ENCODE measurements around the gene DPYSL3.

The DPYSL3 gene

DNA sequence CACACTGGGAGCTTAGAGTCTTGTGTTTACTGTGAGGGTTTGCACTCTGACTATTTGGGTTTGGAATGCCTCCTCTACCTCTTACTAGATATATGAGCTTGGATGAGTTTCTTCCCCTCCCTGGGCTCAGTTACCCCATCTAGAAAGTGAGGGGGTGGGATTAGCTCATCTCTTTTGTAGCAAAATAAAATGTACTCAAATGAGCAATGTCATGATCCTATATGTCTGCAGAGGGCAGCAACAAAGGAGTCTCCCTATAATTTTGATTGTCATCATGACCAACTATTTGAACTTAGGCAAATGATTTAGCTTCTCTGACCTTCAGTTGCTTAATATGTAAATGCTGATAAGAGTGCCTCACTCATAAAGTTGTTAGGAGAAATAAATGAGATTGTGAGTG is 109.0 kb downstream of the DPYSL3 start:
- H3K4me3 Mint-ChIP-seq: no peak overlapping the region
- H3K4me1 Mint-ChIP-seq: no peaks in the 10 kb centered on the region
- CTCF ChIA-PET: no interaction called here
- no peaks in the 10 kb centered on the region for H3K9me3 Mint-ChIP-seq
- H3K27ac Mint-ChIP-seq: no peak overlapping the region
- H3K27me3 Mint-ChIP-seq: no peaks in the 10 kb centered on the region
- no peaks in the 10 kb centered on the region for H3K36me3 Mint-ChIP-seq
- DNase-seq: no peak

DNA sequence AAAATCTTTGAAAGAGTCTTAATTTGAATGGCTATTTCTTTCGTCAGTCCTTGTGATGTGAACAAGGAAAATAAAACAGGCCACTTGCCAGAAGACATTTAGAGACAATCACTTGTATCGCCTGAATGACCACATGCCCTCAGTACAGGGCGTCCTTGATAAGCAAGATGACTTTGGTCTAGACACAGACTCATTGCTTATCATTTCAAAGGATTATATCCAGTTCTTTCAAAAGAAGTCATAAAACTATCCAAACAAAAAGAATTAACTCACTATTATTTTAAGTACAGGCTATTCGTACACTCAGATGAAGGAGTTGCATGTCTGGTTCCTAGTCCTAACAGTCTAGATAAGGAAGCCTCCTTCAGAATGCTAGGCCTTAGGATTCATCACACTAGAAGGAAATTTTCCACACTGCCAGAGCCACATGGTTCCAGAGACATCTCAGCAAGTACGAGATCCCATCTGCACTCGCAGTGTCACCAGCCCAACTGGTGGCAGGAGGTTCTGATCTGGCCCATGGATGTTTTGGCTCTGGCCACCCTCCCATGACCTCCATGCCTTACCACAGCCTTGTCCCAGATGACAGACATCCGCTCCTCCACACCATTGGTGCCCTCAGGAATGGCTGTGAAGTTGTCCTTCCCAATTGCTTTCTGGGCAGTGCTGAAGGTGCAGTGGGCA is 109.6 kb downstream of the DPYSL3 start:
- Mint-ChIP-seq H3K4me1 (no peaks in the 10 kb centered on the region), H3K27me3 (no peaks in the 10 kb centered on the region), H3K27ac (no peak overlapping the region), H3K9me3 (no peaks in the 10 kb centered on the region), H3K36me3 (no peaks in the 10 kb centered on the region), H3K4me3 (no peak overlapping the region)
- CTCF ChIA-PET: no interaction called here
- DNase-seq: no peak

- Mint-ChIP-seq H3K4me1 (no peaks in the 10 kb centered on the region), H3K9me3 (no peaks in the 10 kb centered on the region), H3K36me3 (no peaks in the 10 kb centered on the region), H3K27ac (no peak overlapping the region), H3K27me3 (no peaks in the 10 kb centered on the region), H3K4me3 (no peak overlapping the region)
- CTCF ChIA-PET: no interaction called here
- no peak for DNase-seq
These were observed 111.0 kb downstream of the DPYSL3 start for GRCh38 chr5:147398860-147399259.

- Mint-ChIP-seq H3K27me3 (no peaks in the 10 kb centered on the region), H3K27ac (no peak overlapping the region), H3K4me3 (no peak overlapping the region), H3K9me3 (no peaks in the 10 kb centered on the region), H3K36me3 (no peaks in the 10 kb centered on the region), H3K4me1 (no peaks in the 10 kb centered on the region)
- no peak for DNase-seq
- CTCF ChIA-PET: no interaction called here
These were observed 112.3 kb downstream of the DPYSL3 start for GRCh38 chr5:147397616-147398015.

- CTCF ChIA-PET: no interaction called here
- Mint-ChIP-seq H3K4me3 (no peak overlapping the region), H3K27me3 (no peaks in the 10 kb centered on the region), H3K4me1 (no peaks in the 10 kb centered on the region), H3K36me3 (no peaks in the 10 kb centered on the region), H3K9me3 (no peaks in the 10 kb centered on the region), H3K27ac (no peak overlapping the region)
- DNase-seq: no peak
These were observed 113.6 kb downstream of the DPYSL3 start for GRCh38 chr5:147396070-147396823.

- H3K4me1 Mint-ChIP-seq: no peaks in the 10 kb centered on the region
- no peaks in the 10 kb centered on the region for H3K27me3 Mint-ChIP-seq
- H3K27ac Mint-ChIP-seq: no peak overlapping the region
- H3K4me3 Mint-ChIP-seq: no peak overlapping the region
- CTCF ChIA-PET: no interaction called here
- no peaks in the 10 kb centered on the region for H3K36me3 Mint-ChIP-seq
- DNase-seq: no peak
- H3K9me3 Mint-ChIP-seq: no peaks in the 10 kb centered on the region
These were observed 115.8 kb downstream of the DPYSL3 start for GRCh38 chr5:147393874-147394672.

DNA sequence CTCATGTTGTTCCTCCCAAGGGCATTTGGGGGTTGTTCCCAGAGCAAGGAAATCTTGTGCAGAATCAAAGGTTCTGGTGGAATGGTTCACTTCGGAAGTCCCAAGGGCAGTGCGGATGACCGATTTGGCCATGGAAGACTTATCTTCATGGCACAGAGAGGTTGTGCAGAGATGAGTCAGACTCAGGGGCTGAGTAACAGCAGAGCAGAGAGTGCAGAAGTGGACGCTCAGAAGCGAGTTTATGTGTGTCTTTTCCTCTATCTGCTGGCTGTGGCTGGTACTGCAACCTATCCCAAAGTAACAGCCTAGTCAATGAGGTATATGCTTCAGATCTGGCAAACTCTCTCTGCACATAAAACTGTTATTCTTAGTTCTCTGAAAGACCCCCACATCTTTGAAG is 118.1 kb downstream of the DPYSL3 start:
- CTCF ChIA-PET: no interaction called here
- no peaks in the 10 kb centered on the region for H3K27me3 Mint-ChIP-seq
- H3K9me3 Mint-ChIP-seq: no peaks in the 10 kb centered on the region
- no peaks in the 10 kb centered on the region for H3K4me1 Mint-ChIP-seq
- no peak overlapping the region for H3K27ac Mint-ChIP-seq
- no peak overlapping the region for H3K4me3 Mint-ChIP-seq
- no peaks in the 10 kb centered on the region for H3K36me3 Mint-ChIP-seq
- no peak for DNase-seq

- no peak overlapping the region for H3K27ac Mint-ChIP-seq
- no peak for DNase-seq
- H3K27me3 Mint-ChIP-seq: no peaks in the 10 kb centered on the region
- no peak overlapping the region for H3K4me3 Mint-ChIP-seq
- CTCF ChIA-PET: interaction anchor here (0.8 kb wide), 1 partner anchor 21 kb away, joined by 3 read pairs; no protein-coding TSS in a partner anchor
- H3K36me3 Mint-ChIP-seq: no peaks in the 10 kb centered on the region
- H3K4me1 Mint-ChIP-seq: no peaks in the 10 kb centered on the region
- no peaks in the 10 kb centered on the region for H3K9me3 Mint-ChIP-seq
These were observed 119.1 kb downstream of the DPYSL3 start for GRCh38 chr5:147390654-147391225.

- no peaks in the 10 kb centered on the region for H3K36me3 Mint-ChIP-seq
- DNase-seq: no peak
- CTCF ChIA-PET: interaction anchor here (0.6 kb wide), 1 partner anchor 539 kb away, joined by 3 read pairs; no protein-coding TSS in a partner anchor
- H3K4me3 Mint-ChIP-seq: no peak overlapping the region
- H3K4me1 Mint-ChIP-seq: no peaks in the 10 kb centered on the region
- no peaks in the 10 kb centered on the region for H3K9me3 Mint-ChIP-seq
- no peaks in the 10 kb centered on the region for H3K27me3 Mint-ChIP-seq
- H3K27ac Mint-ChIP-seq: no peak overlapping the region
These were observed 121.4 kb downstream of the DPYSL3 start for GRCh38 chr5:147388184-147389108.

DNA sequence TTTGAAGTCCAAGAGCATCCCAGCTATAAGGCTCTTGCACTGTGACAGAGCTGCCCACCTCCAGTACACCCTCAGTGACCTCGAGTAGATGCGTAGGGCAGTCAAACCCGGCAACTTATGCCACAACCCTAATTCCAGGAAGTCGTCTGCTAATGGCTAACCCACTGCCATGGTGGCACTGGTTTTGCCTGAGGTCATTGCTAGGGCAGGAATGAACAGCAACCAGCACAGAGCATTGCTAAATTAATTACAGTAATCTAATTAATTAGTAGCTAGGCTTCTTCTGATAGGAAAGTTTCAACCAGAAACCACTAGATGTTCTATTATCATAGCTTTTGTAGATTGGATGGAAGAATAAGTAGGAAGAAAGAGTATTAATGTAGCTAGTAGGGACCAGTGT is 122.8 kb downstream of the DPYSL3 start:
- no peak for DNase-seq
- no peaks in the 10 kb centered on the region for H3K4me1 Mint-ChIP-seq
- CTCF ChIA-PET: no interaction called here
- no peaks in the 10 kb centered on the region for H3K9me3 Mint-ChIP-seq
- no peaks in the 10 kb centered on the region for H3K36me3 Mint-ChIP-seq
- H3K27me3 Mint-ChIP-seq: no peaks in the 10 kb centered on the region
- no peak overlapping the region for H3K4me3 Mint-ChIP-seq
- no peak overlapping the region for H3K27ac Mint-ChIP-seq

DNA sequence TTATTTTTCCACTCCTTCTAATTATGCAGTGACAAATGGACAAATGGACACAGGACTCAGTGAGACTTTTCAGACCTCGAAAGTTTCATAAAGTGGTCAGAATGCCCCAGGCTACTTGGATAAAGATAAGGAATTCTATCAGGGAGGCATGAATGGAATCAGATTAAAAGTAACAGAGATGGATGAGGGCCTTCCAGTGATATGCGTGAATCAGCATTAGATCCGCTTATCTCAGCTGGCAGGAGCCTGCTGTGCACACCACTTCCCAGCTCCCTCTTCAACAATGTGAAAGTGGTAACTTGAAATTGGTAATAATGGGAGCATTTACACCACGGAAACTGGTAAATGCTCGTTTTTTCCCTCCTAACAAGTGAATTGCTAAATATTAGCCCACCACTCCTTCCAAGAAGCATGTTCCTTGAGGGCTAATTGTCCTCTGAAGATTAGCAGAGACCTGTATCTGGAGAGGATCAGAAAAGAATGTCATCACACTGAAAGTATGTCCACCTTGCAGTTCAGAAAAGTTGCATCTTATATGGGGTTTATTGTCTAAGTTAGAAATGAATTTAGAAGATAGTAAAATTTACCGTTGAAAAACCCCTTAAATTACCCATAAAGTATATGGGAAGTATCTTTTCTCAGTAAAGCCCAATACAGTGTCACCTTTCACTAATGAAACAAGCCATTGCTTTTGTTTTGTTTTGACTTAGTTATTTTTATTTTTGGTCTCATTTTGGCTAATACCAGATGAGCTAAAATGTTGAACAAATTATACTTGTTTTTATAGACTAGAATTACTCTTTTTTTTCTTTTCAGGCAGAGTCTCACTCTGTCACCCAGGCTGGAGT is 125.3 kb downstream of the DPYSL3 start:
- no peak for DNase-seq
- Mint-ChIP-seq H3K36me3 (no peaks in the 10 kb centered on the region), H3K4me1 (no peaks in the 10 kb centered on the region), H3K27ac (no peak overlapping the region), H3K4me3 (no peak overlapping the region), H3K27me3 (no peaks in the 10 kb centered on the region), H3K9me3 (no peaks in the 10 kb centered on the region)
- CTCF ChIA-PET: no interaction called here

GRCh38 chr5:147382776-147383175 is 127.1 kb downstream of the DPYSL3 start:
- Mint-ChIP-seq H3K36me3 (no peaks in the 10 kb centered on the region), H3K4me1 (no peaks in the 10 kb centered on the region), H3K27ac (no peak overlapping the region), H3K27me3 (no peaks in the 10 kb centered on the region), H3K4me3 (no peak overlapping the region), H3K9me3 (no peaks in the 10 kb centered on the region)
- DNase-seq: no peak
- CTCF ChIA-PET: no interaction called here

DNA sequence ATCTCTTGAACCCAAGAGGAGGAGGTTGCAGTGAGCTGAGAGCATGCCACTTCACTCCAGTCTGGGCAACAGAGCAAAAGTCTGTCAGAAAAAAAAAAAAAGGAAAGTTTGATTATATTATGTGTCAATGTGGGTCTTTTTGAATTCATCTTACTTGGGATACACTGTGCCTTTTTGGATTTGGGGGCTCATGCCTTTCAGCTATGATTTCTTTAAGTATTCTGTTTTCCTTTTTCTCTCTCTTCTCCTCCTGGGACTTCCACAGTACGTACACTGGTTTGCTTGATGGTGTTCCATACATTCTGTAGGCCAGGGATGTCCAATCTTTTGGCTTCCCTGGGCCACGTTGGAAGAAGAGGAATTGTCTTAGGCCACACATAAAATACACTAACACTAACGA is 128.3 kb downstream of the DPYSL3 start:
- no peaks in the 10 kb centered on the region for H3K27me3 Mint-ChIP-seq
- H3K4me3 Mint-ChIP-seq: no peak overlapping the region
- no peaks in the 10 kb centered on the region for H3K36me3 Mint-ChIP-seq
- H3K4me1 Mint-ChIP-seq: no peaks in the 10 kb centered on the region
- CTCF ChIA-PET: no interaction called here
- no peak overlapping the region for H3K27ac Mint-ChIP-seq
- no peak for DNase-seq
- no peaks in the 10 kb centered on the region for H3K9me3 Mint-ChIP-seq

Measured in activated naive CD4-positive, alpha-beta T cell treated with anti-CD3 and anti-CD28 coated beads, Interleukin-2, amount 10 ng/mL, durations not matched to agents 7 days and 5 days (primary cell).